ENCODE data around the gene DHRS1. TPM values are rescaled to one million over a fixed set of nuclear protein-coding genes. Genes with fewer than 3 reads are reported as not detected.
"Not testable (repeated sequence)": the region's sequence is repeated elsewhere in the genome, so short reads cannot be mapped to it uniquely, and the experiment has no call there.

Gene DHRS1
- total and polyA plus RNA-seq, 7 donors: 13.9 to 56.6 (median 34.6) TPM

GRCh38 chr14:24327914-24328313 lies 28.3 kb upstream of the DHRS1 start:
- H3K4me3 ChIP-seq; H3K27ac ChIP-seq; H3K36me3 ChIP-seq; H3K9me3 ChIP-seq; intact Hi-C loops (cut with DNase I): not testable (repeated sequence)
- Histone ChIP-seq H3K4me1 (peaks cover 0 to 13% (median 11%) of the 10 kb centered on the region in 4 donors), H3K27me3 (peaks cover 0 to 16% (median 7%) of the 10 kb centered on the region in 3 donors)
- DNase-seq: peak; percentile 87
- TF ChIP-seq CTCF (IDR thresholded peaks at IDR 0.05): peak in 3 of 4 experiments; percentile 62 to 68 (median 66)
- WGBS, 2 donors: 1 to 19% methylated on average over 9 of the region's 9 CpGs

- no peak overlapping the region for H3K27ac ChIP-seq
- peaks cover 0 to 9% (median under 1%) of the 10 kb centered on the region in 3 donors for H3K27me3 ChIP-seq
- no peaks in the 10 kb centered on the region for H3K36me3 ChIP-seq
- intact Hi-C loops (cut with DNase I): no loop called here
- peaks cover 0 to 7% (median 5%) of the 10 kb centered on the region in 4 donors for H3K4me1 ChIP-seq
- no peaks in the 10 kb centered on the region for H3K9me3 ChIP-seq
- 83 to 93% methylated on average over 2 of the region's 2 CpGs for WGBS, 2 donors
- DNase-seq: no peak
- no peak overlapping the region for H3K4me3 ChIP-seq
- TF ChIP-seq CTCF (IDR thresholded peaks at IDR 0.05): no peak
- TF ChIP-seq EP300 (IDR thresholded peaks at IDR 0.05): no peak
- TF ChIP-seq POLR2AphosphoS5 (IDR thresholded peaks at IDR 0.05): no peak
- no peak for TF ChIP-seq POLR2A (IDR thresholded peaks at IDR 0.05)
These were observed 27.7 kb upstream of the DHRS1 start for GRCh38 chr14:24327303-24327702.

- Histone ChIP-seq H3K9me3 (no peaks in the 10 kb centered on the region), H3K4me1 (no peaks in the 10 kb centered on the region), H3K27ac (no peak overlapping the region), H3K4me3 (no peak overlapping the region), H3K27me3 (peaks cover 0 to 6% (median 0%) of the 10 kb centered on the region in 3 donors), H3K36me3 (no peaks in the 10 kb centered on the region)
- WGBS, 2 donors: 89 to 92% methylated on average over 9 of the region's 9 CpGs
- no peak for DNase-seq
- no peak for TF ChIP-seq POLR2A (IDR thresholded peaks at IDR 0.05)
- TF ChIP-seq POLR2AphosphoS5 (IDR thresholded peaks at IDR 0.05): no peak
- no peak for TF ChIP-seq EP300 (IDR thresholded peaks at IDR 0.05)
- no peak for TF ChIP-seq CTCF (IDR thresholded peaks at IDR 0.05)
- intact Hi-C loops (cut with DNase I): no loop called here
These were observed 26.4 kb upstream of the DHRS1 start for GRCh38 chr14:24325963-24326362.

GRCh38 chr14:24325041-24325530 lies 25.5 kb upstream of the DHRS1 start:
- Histone ChIP-seq H3K27me3 (peaks cover 0 to 5% (median 0%) of the 10 kb centered on the region in 3 donors), H3K4me3 (no peak overlapping the region), H3K36me3 (no peaks in the 10 kb centered on the region), H3K4me1 (no peaks in the 10 kb centered on the region), H3K9me3 (no peaks in the 10 kb centered on the region), H3K27ac (no peak overlapping the region)
- TF ChIP-seq CTCF (IDR thresholded peaks at IDR 0.05): no peak
- no peak for TF ChIP-seq POLR2AphosphoS5 (IDR thresholded peaks at IDR 0.05)
- no peak for TF ChIP-seq EP300 (IDR thresholded peaks at IDR 0.05)
- no peak for TF ChIP-seq POLR2A (IDR thresholded peaks at IDR 0.05)
- DNase-seq: no peak
- intact Hi-C loops (cut with DNase I): no loop called here
- WGBS, 2 donors: 75 to 85% methylated on average over 5 of the region's 5 CpGs

GRCh38 chr14:24324024-24324423 lies 24.4 kb upstream of the DHRS1 start:
- Histone ChIP-seq H3K27ac (no peak overlapping the region), H3K36me3 (no peaks in the 10 kb centered on the region), H3K4me1 (no peaks in the 10 kb centered on the region), H3K9me3 (no peaks in the 10 kb centered on the region), H3K4me3 (no peak overlapping the region), H3K27me3 (peaks cover 0 to 16% (median 6%) of the 10 kb centered on the region in 3 donors)
- TF ChIP-seq POLR2AphosphoS5 (IDR thresholded peaks at IDR 0.05) (no peak), CTCF (IDR thresholded peaks at IDR 0.05) (no peak), EP300 (IDR thresholded peaks at IDR 0.05) (no peak), POLR2A (IDR thresholded peaks at IDR 0.05) (no peak)
- WGBS, 2 donors: 78 to 81% methylated on average over 6 of the region's 6 CpGs
- intact Hi-C loops (cut with DNase I): no loop called here
- DNase-seq: no peak

Data from sigmoid colon (tissue), 7 donors.